Measurements from ENCODE around the gene KHSRP. TPM values are rescaled to one million over a fixed set of nuclear protein-coding genes. Genes with fewer than 3 reads are reported as not detected.

KHSRP gene
- total RNA-seq, 4 donors from 2014 or later, result 92.9 to 141 (median 118) TPM

DNA sequence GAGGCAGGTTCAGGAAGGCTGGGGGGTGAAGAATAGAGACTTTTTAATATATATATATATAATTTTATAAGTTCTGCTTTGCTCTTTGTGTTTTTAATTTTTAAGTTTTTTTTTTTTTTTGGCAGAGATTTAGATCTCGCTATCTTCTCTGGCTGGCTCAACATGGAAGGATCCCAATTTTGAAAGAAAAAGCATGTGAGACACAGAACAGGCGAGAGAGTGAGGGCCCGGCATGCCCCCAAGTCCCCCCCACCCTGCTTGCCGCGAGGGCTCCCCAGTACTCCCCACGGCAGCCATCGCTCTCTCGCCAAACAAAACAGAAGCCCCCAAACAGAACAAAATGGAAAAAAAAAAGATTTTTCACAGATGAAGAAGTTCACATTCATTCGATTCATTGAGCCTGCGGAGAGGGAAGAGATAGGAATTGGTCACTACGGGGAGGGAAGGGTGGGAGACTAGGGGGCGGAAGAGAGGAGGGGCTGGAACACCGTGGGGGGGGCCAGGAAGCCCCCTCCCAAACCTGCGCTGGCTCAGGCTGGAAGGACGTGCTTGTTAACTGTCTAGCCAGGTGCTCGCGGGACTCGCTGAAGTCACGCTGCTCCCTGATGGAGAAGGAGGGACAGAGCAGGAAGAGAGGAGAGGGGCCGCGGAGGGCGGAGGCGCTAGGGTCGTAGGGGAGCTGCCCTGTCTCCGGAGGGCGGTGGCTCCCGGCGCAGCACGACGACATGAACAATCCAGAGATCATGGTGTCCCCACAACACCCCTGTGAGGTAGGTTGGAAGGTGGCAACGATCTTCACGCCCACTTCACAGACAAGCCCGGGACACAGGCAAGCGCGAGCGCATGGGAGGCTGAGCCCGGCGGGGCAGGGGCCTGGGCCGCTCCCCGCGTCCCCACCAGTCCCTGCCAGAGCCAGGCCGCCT, 10.6 kb downstream of the KHSRP start:
- H3K36me3 ChIP-seq, result peaks cover 49 to 52% of the 10 kb centered on the region in 2 donors
- DNase-seq, result no peak
- 68 to 73% methylated on average over 42 of the region's 42 CpGs for WGBS, 2 donors
- no peak overlapping the region for H3K4me3 ChIP-seq (replicated peaks in 1 of 3)
- no peaks in the 10 kb centered on the region for H3K27me3 ChIP-seq
- peaks cover 19 to 21% of the 10 kb centered on the region in 2 donors for H3K4me1 ChIP-seq
- no peaks in the 10 kb centered on the region for H3K9me3 ChIP-seq
- TF ChIP-seq, protein P1, sequence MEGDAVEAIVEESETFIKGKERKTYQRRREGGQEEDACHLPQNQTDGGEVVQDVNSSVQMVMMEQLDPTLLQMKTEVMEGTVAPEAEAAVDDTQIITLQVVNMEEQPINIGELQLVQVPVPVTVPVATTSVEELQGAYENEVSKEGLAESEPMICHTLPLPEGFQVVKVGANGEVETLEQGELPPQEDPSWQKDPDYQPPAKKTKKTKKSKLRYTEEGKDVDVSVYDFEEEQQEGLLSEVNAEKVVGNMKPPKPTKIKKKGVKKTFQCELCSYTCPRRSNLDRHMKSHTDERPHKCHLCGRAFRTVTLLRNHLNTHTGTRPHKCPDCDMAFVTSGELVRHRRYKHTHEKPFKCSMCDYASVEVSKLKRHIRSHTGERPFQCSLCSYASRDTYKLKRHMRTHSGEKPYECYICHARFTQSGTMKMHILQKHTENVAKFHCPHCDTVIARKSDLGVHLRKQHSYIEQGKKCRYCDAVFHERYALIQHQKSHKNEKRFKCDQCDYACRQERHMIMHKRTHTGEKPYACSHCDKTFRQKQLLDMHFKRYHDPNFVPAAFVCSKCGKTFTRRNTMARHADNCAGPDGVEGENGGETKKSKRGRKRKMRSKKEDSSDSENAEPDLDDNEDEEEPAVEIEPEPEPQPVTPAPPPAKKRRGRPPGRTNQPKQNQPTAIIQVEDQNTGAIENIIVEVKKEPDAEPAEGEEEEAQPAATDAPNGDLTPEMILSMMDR (IDR thresholded peaks at IDR 0.05), result no peak
- no peak for TF ChIP-seq POLR2A (IDR thresholded peaks at IDR 0.05)
- intact Hi-C loops (cut with DNase I), result no loop called here
- peak overlapping the region; percentile 8 to 73 (median 64) for H3K27ac ChIP-seq

DNA sequence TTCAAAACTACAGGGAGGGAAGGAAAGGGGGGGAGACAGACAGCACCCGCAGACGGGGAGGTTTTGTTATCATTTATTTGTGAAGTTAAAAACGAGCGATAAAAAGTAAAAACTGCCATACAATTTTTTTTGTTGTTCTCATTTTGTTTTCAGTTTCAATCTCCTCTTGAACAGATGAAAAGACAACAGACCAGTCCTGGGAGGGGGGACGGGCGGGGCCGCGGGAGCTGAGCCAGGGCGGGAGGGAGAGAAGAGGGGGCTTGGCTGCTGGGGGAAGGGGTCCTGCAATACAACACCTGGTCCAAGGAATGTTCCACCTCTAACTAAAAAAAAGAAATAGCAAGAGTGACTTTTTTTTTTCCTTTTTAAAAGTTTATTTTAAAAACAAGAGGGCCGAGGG, 11.3 kb downstream of the KHSRP start:
- Histone ChIP-seq H3K4me1 (peaks cover 19 to 21% of the 10 kb centered on the region in 2 donors), H3K27me3 (no peaks in the 10 kb centered on the region), H3K9me3 (no peaks in the 10 kb centered on the region), H3K36me3 (peaks cover 42 to 45% of the 10 kb centered on the region in 2 donors), H3K27ac (peak overlapping the region; percentile 29 to 75 (median 73)), H3K4me3 (replicated peaks in 1 of 3) (no peak overlapping the region)
- DNase-seq, result peak; percentile 34 to 44
- intact Hi-C loops (cut with DNase I), result no loop called here
- TF ChIP-seq POLR2A (IDR thresholded peaks at IDR 0.05), result no peak
- TF ChIP-seq, protein P1 (IDR thresholded peaks at IDR 0.05), result no peak
- 23 to 32% methylated on average over 10 of the region's 10 CpGs for WGBS, 2 donors

DNA sequence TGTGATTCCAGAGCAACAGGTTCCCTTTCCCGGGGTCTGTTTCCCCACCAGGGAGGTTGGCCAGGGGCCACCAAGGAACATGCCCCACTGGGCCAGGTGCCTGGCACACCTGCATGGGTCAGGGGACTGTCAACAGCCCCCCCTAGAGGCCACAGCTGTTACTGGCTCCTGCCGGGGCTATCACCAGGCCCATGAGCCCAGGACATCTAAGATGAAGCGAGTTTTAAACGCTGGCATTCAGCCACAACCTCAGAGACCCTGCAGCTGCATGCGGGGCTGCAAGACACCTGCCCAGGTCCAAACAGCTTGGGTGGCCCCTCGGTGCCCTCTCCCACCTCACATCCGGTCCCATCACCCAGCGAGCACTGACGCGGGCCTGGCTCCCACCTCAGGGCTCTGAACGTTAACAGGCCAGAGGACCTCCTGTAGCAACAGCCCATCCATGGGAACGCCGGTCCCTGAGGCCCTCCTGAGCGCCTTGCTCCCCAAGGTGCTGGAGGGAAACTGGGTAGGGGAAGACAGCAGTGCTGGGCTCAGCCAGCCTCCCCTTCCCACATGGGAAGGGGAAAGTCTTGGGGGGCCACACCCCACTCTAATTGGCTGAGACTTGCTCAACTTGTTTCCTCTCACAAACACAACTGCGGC, 12.0 kb downstream of the KHSRP start:
- peaks cover 35 to 38% of the 10 kb centered on the region in 2 donors for H3K36me3 ChIP-seq
- no peaks in the 10 kb centered on the region for H3K27me3 ChIP-seq
- peak overlapping the region; percentile 29 to 75 (median 73) for H3K27ac ChIP-seq
- 26 to 48% methylated on average over 7 to 14 of the region's 15 CpGs for WGBS, 2 donors
- intact Hi-C loops (cut with DNase I), result no loop called here
- peak; percentile 53 to 63 for DNase-seq
- H3K9me3 ChIP-seq, result no peaks in the 10 kb centered on the region
- peaks cover 19 to 21% of the 10 kb centered on the region in 2 donors for H3K4me1 ChIP-seq
- TF ChIP-seq POLR2A (IDR thresholded peaks at IDR 0.05), result no peak
- TF ChIP-seq, protein P1 (IDR thresholded peaks at IDR 0.05), result peak in 5 of 6 experiments; percentile 15 to 58 (median 47)
- H3K4me3 ChIP-seq (replicated peaks in 1 of 3), result no peak overlapping the region

DNA sequence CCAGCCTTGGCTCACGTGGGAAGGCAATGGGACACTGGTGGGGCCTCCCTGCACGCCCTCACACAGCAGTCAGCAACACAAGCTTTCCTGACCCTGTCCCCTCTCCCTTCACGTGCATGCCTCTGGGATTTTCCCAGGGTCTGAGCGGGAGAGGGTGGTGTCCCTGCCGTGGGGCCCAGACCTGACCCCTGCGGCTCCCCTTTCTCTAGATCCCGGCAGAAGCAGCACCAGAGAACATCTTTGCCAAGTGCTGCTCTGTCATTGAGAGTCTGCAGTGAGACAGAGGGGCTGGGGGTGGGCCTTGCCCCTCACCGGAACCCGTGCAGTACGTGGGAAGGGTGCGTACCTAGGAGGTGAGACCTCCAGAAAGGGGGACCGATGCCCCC, 12.6 kb downstream of the KHSRP start:
- no peak for TF ChIP-seq POLR2A (IDR thresholded peaks at IDR 0.05)
- TF ChIP-seq, protein P1 (IDR thresholded peaks at IDR 0.05), result no peak
- Histone ChIP-seq H3K4me3 (replicated peaks in 1 of 3) (no peak overlapping the region), H3K27ac (peak overlapping the region in 1 of 3 donors; percentile 29), H3K27me3 (no peaks in the 10 kb centered on the region), H3K4me1 (peaks cover 19 to 21% of the 10 kb centered on the region in 2 donors), H3K9me3 (no peaks in the 10 kb centered on the region), H3K36me3 (peaks cover 30 to 33% of the 10 kb centered on the region in 2 donors)
- 87 to 88% methylated on average over 4 to 6 of the region's 12 CpGs for WGBS, 2 donors
- intact Hi-C loops (cut with DNase I), result no loop called here
- no peak for DNase-seq

All from thyroid gland (tissue), 4 donors.